ENCODE data around the gene OR10V1.

DNA sequence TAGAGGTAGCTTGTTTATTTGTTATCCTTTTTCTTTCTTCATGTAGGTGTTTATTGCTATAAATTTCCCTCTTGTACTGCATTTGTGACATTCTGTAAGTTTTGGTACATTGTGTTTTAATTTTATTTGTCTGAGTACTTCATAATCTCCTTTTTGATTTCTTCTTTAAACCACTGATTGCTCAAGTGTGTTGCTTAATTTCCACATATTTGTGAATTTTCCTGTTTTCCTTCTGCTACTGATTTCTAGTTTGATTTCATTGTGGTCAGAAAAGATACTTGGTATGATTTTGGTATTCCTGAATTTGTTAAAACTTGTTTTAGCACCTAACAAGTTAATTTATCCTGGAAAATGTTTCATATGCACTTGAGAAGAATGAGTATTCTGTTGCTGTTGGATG is 15.1 kb downstream of the OR10V1 start:
- TF ChIP-seq CSDC2 (CRISPR knock-in tag; IDR thresholded peaks at IDR 0.05) (no peak), ZNF70 (CRISPR knock-in tag; IDR thresholded peaks at IDR 0.05) (no peak), ARNTL (CRISPR knock-in tag; IDR thresholded peaks at IDR 0.05; ENCODE audit: borderline replicate concordance, low read depth) (no peak), OSR1 (CRISPR knock-in tag; IDR thresholded peaks at IDR 0.05) (no peak), ISL1 (CRISPR knock-in tag; IDR thresholded peaks at IDR 0.05) (no peak), ZC3H10 (CRISPR knock-in tag; IDR thresholded peaks at IDR 0.05) (no peak), ZNF565 (CRISPR knock-in tag; conservative IDR thresholded peaks at IDR 0.05; ENCODE audit: low read depth) (no peak), TOX (CRISPR knock-in tag; IDR thresholded peaks at IDR 0.05; ENCODE audit: borderline replicate concordance) (no peak), ZFP3 (CRISPR knock-in tag; IDR thresholded peaks at IDR 0.05) (no peak)
- TF ChIP-seq, protein P1, sequence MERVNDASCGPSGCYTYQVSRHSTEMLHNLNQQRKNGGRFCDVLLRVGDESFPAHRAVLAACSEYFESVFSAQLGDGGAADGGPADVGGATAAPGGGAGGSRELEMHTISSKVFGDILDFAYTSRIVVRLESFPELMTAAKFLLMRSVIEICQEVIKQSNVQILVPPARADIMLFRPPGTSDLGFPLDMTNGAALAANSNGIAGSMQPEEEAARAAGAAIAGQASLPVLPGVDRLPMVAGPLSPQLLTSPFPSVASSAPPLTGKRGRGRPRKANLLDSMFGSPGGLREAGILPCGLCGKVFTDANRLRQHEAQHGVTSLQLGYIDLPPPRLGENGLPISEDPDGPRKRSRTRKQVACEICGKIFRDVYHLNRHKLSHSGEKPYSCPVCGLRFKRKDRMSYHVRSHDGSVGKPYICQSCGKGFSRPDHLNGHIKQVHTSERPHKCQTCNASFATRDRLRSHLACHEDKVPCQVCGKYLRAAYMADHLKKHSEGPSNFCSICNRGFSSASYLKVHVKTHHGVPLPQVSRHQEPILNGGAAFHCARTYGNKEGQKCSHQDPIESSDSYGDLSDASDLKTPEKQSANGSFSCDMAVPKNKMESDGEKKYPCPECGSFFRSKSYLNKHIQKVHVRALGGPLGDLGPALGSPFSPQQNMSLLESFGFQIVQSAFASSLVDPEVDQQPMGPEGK (CRISPR knock-in tag; IDR thresholded peaks at IDR 0.05; ENCODE audit: borderline replicate concordance), result no peak
- TF ChIP-seq, protein P2, sequence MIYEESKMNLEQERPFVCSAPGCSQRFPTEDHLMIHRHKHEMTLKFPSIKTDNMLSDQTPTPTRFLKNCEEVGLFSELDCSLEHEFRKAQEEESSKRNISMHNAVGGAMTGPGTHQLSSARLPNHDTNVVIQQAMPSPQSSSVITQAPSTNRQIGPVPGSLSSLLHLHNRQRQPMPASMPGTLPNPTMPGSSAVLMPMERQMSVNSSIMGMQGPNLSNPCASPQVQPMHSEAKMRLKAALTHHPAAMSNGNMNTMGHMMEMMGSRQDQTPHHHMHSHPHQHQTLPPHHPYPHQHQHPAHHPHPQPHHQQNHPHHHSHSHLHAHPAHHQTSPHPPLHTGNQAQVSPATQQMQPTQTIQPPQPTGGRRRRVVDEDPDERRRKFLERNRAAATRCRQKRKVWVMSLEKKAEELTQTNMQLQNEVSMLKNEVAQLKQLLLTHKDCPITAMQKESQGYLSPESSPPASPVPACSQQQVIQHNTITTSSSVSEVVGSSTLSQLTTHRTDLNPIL (CRISPR knock-in tag; IDR thresholded peaks at IDR 0.05; ENCODE audit: low read depth), result no peak
